ENCODE results near the gene PAK1.

Gene PAK1

DNA sequence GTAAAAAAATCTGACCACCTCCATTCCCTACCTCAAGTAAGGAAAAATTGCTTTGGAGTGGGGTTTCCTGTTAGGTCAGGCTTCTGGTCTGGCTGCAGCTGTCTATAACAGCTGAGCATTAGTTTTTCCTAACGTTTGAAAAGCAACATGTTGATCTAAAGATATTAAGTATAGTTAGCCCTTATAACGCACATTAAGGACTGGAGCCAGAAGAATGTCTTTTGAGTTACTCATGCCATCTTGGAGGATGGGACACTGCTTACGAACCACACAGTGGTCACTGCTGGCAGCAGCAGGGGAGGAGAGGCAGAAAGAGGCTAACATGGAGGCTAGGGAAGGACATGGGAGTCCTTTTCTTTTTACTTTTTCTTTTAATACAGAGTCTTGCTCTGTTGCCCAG is 128.3 kb downstream of the PAK1 start:
- no peak for DNase-seq (ENCODE audit: low read depth in 1 of 2, low spot score in 1 of 2)
- no peaks in the 10 kb centered on the region for H3K27me3 ChIP-seq (ENCODE audit: insufficient read depth, poor library complexity, severe bottlenecking)
- no peak for TF ChIP-seq GABPA (IDR thresholded peaks at IDR 0.05; ENCODE audit: low read depth)
- TF ChIP-seq POLR2AphosphoS5 (IDR thresholded peaks at IDR 0.05; ENCODE audit: low read depth): no peak
- TF ChIP-seq REST (IDR thresholded peaks at IDR 0.05; ENCODE audit: insufficient replicate concordance, low read depth): no peak
- TF ChIP-seq, protein P1, sequence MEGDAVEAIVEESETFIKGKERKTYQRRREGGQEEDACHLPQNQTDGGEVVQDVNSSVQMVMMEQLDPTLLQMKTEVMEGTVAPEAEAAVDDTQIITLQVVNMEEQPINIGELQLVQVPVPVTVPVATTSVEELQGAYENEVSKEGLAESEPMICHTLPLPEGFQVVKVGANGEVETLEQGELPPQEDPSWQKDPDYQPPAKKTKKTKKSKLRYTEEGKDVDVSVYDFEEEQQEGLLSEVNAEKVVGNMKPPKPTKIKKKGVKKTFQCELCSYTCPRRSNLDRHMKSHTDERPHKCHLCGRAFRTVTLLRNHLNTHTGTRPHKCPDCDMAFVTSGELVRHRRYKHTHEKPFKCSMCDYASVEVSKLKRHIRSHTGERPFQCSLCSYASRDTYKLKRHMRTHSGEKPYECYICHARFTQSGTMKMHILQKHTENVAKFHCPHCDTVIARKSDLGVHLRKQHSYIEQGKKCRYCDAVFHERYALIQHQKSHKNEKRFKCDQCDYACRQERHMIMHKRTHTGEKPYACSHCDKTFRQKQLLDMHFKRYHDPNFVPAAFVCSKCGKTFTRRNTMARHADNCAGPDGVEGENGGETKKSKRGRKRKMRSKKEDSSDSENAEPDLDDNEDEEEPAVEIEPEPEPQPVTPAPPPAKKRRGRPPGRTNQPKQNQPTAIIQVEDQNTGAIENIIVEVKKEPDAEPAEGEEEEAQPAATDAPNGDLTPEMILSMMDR (IDR thresholded peaks at IDR 0.05; ENCODE audit: insufficient read depth, low read length): no peak
- no peak for TF ChIP-seq SPI1 (IDR thresholded peaks at IDR 0.05; ENCODE audit: borderline replicate concordance, low read depth)

GRCh38 chr11:77340501-77340900 is 133.4 kb downstream of the PAK1 start:
- TF ChIP-seq REST (IDR thresholded peaks at IDR 0.05; ENCODE audit: insufficient replicate concordance, low read depth): no peak
- Histone ChIP-seq H3K4me3 (replicated peaks; ENCODE audit: insufficient read depth, low read length) (no peak overlapping the region), H3K27me3 (ENCODE audit: insufficient read depth, poor library complexity, severe bottlenecking) (no peaks in the 10 kb centered on the region), H3K27ac (replicated peaks) (no peak overlapping the region)
- DNase-seq (ENCODE audit: low read depth in 1 of 2, low spot score in 1 of 2): no peak

More for the DNA sequence above, 128.3 kb downstream of the PAK1 start:
- no peak overlapping the region for H3K4me3 ChIP-seq (replicated peaks; ENCODE audit: insufficient read depth, low read length)
- H3K27ac ChIP-seq (replicated peaks): no peak overlapping the region

DNA sequence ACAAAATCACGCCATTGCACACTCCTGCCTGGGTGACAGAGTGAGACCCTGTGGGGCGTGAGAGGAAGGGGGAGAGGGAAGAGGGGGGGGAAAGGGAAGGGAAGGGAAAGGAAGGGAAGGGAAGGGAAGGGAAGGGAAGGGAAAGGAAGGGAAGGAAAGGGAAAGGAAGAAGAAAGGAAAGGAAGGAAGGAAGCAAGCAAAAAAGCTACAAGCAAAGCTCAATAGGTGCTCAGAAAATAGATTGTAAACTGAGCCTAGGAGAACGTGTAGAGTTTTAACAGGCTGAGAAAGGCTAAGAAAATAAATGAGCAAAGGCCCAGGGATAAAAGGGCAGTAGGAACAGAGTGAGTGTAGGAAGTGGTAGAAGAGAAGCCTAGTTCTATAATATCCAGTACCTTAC is 141.6 kb downstream of the PAK1 start:
- DNase-seq (ENCODE audit: low read depth in 1 of 2, low spot score in 1 of 2): no peak
- no peak for TF ChIP-seq POLR2AphosphoS5 (IDR thresholded peaks at IDR 0.05; ENCODE audit: low read depth)
- no peak for TF ChIP-seq SPI1 (IDR thresholded peaks at IDR 0.05; ENCODE audit: borderline replicate concordance, low read depth)
- TF ChIP-seq REST (IDR thresholded peaks at IDR 0.05; ENCODE audit: insufficient replicate concordance, low read depth): no peak
- TF ChIP-seq, protein P1 (IDR thresholded peaks at IDR 0.05; ENCODE audit: insufficient read depth, low read length): no peak
- TF ChIP-seq GABPA (IDR thresholded peaks at IDR 0.05; ENCODE audit: low read depth): no peak
- no peak overlapping the region for H3K4me3 ChIP-seq (replicated peaks; ENCODE audit: insufficient read depth, low read length)
- no peak overlapping the region for H3K27ac ChIP-seq (replicated peaks)
- H3K27me3 ChIP-seq (ENCODE audit: insufficient read depth, poor library complexity, severe bottlenecking): no peaks in the 10 kb centered on the region

DNA sequence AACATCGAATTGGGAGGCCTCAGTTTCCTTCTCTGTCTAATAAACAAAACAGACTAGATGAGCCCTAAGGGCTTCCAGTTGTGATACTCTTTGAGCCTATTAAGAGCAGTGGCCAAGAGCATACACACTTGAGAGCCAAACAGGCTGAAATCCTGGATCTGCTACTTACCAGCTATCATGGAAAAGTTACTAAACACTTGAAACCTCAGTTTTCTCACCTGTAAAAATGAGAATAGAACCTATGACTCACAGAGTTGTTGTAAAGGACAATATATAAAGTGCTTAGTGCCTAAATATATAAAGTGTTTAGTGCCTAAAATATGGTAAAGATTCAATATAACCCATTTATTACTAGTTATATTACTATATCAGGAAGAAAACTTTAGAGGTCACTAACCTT is 148.7 kb downstream of the PAK1 start:
- H3K27ac ChIP-seq (replicated peaks): no peak overlapping the region
- H3K4me3 ChIP-seq (replicated peaks; ENCODE audit: insufficient read depth, low read length): no peak overlapping the region
- TF ChIP-seq SPI1 (IDR thresholded peaks at IDR 0.05; ENCODE audit: borderline replicate concordance, low read depth) (no peak), REST (IDR thresholded peaks at IDR 0.05; ENCODE audit: insufficient replicate concordance, low read depth) (no peak), GABPA (IDR thresholded peaks at IDR 0.05; ENCODE audit: low read depth) (no peak), POLR2AphosphoS5 (IDR thresholded peaks at IDR 0.05; ENCODE audit: low read depth) (no peak)
- TF ChIP-seq, protein P1 (IDR thresholded peaks at IDR 0.05; ENCODE audit: insufficient read depth, low read length): no peak
- no peaks in the 10 kb centered on the region for H3K27me3 ChIP-seq (ENCODE audit: insufficient read depth, poor library complexity, severe bottlenecking)
- DNase-seq (ENCODE audit: low read depth in 1 of 2, low spot score in 1 of 2): no peak
